Measurements from ENCODE around the gene CORT. TPM values are rescaled to one million over a fixed set of nuclear protein-coding genes. Genes with fewer than 3 reads are reported as not detected.

CORT gene
- total and polyA plus RNA-seq, 2 of the 4 experiments (the other 2 are of a cell fraction), result 0.10 TPM; not detected in 1

DNA sequence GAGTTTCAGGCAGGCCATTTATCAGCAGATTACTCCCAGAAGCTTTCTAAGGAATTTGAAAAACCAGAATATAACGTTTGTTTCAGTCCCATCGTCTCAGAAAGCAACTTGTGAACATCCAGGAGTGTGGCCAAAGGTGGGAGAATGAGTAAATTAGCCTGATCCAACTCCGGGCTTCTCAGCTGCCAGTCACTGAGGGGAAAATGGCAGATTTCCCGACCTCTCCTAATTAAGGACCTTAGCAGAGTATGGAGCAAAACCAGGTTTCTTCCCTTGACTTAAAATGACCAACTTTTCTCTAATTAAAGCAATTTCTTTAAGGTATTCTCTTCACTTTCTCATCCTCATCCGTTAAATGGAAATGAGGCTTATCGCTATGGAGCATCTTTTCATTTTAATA lies 1.0 kb downstream of the CORT start:
- Histone ChIP-seq H3K18ac (ENCODE audit: low read depth, low read length) (no peak overlapping the region), H3K9me3 (ENCODE audit: control insufficient read depth, insufficient read depth, low read length) (no peaks in the 10 kb centered on the region), H2BK120ac (ENCODE audit: low read depth, low read length) (no peak overlapping the region), H2BK15ac (ENCODE audit: low read depth, low read length) (no peak overlapping the region), H3K4me3 (ENCODE audit: insufficient read depth, low read depth, low read length) (no peak overlapping the region), H3K23ac (ENCODE audit: low read depth, low read length) (no peak overlapping the region; the same call in 1 of the 2 replicates), H4K91ac (ENCODE audit: insufficient read depth, low read depth, low read length) (no peak overlapping the region), H2AK5ac (ENCODE audit: low read depth, low read length) (no peak overlapping the region), H4K8ac (ENCODE audit: low read depth in 2 of 2, low read length in 2 of 2) (peak overlapping the region in 1 of 2 experiments; percentile 27; a peak in 1 of 4 replicates), H3K56ac (ENCODE audit: extremely low read depth, insufficient read depth, low read length) (no peak overlapping the region), H3K4me2 (ENCODE audit: low read depth, low read length) (no peak overlapping the region), H3K4me1 (ENCODE audit: control insufficient read depth, insufficient read depth, low read length) (peaks cover 2% of the 10 kb centered on the region; the same call in 1 of the 2 replicates), H4K5ac (ENCODE audit: low read depth, low read length) (no peak overlapping the region), H2AK9ac (replicated peaks; ENCODE audit: low read depth, low read length, poor library complexity) (no peak overlapping the region), H3K4ac (ENCODE audit: low read depth, low read length) (no peak overlapping the region), H3K36me3 (ENCODE audit: control insufficient read depth, insufficient read depth, low read length) (no peaks in the 10 kb centered on the region), H2BK20ac (ENCODE audit: low read depth, low read length) (no peak overlapping the region), H3K27ac (ENCODE audit: insufficient read depth, low read length) (no peak overlapping the region), H2AFZ (replicated peaks; ENCODE audit: low read length, poor library complexity) (no peak overlapping the region), H2BK5ac (ENCODE audit: low read depth, low read length, poor library complexity, severe bottlenecking) (no peak overlapping the region), H4K20me1 (ENCODE audit: insufficient read depth, low read length) (no peaks in the 10 kb centered on the region), H3K9ac (ENCODE audit: low read depth, low read length) (no peak overlapping the region), H3K14ac (replicated peaks; ENCODE audit: low read depth, low read length) (no peak overlapping the region), H3K27me3 (ENCODE audit: control insufficient read depth, insufficient read depth, low read length) (no peaks in the 10 kb centered on the region), H3K79me1 (ENCODE audit: low read depth in 1 of 2, low read length in 2 of 2) (no peaks in the 10 kb centered on the region), H3K9me1 (ENCODE audit: insufficient read depth, low read length) (0 out of 2 replicates have a peak, but pooled peaks cover 3% of the 10 kb centered on the region)
- no peak for TF ChIP-seq RFX5 (IDR thresholded peaks at IDR 0.05; ENCODE audit: low read depth, low read length)
- ChIA-PET CTCF (interaction anchor here (1.1 kb wide), 1 partner anchor 24 kb away, joined by 3 read pairs; the partner anchor contains the start of gene PEX14), POLR2A (ENCODE audit: unreplicated experiment) (no interaction called here)
- 50% methylated on average over 1 of the region's 6 CpGs; no CpG with 5 or more reads in 1 of the 2 experiments for WGBS, 2 experiments (ENCODE audit: extremely low coverage in 2 of 2, insufficient read length in 1 of 2)
- dilution Hi-C loops (cut with HindIII; ENCODE audit: low sequenced_read_pairs, unreplicated experiment), result no loop called here
- intact Hi-C loops (cut with micrococcal nuclease), result no loop called here
- DNase-seq (no peak), ATAC-seq (ENCODE audit: low read depth) (no peak)
- in situ Hi-C loops (cut with MboI; ENCODE audit: low sequenced_read_pairs), result no loop called here
- BruUV-seq (replicated peaks), result no TSS peak
